ENCODE results near the gene ATG4B.

The ATG4B gene

DNA sequence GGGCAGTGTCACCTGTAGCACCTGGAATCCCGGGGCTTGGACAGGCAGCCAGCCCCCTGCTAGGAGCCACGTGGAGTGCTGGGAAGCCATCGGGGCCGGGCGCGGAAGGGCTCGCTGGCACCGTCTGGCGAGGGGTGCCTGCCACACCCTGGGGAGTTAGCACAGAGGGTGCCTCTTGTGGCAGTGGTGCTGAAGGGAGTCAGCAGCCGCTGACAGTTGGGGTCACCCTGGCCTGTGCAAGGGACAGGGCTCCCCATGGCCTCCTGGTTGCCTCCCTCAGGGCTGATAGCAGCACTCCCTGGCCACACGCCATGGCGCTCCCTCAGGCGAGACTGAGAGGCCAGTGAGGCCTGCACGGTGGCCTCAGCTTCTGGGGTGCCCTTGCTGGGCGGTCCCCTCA lies 83.1 kb downstream of the ATG4B start:
- in situ Hi-C loops (cut with MboI; ENCODE audit: low sequenced_read_pairs, unreplicated experiment) = no loop called here
- DNase-seq (ENCODE audit: low spot score) = peak; percentile 28
- TF ChIP-seq, protein P1, sequence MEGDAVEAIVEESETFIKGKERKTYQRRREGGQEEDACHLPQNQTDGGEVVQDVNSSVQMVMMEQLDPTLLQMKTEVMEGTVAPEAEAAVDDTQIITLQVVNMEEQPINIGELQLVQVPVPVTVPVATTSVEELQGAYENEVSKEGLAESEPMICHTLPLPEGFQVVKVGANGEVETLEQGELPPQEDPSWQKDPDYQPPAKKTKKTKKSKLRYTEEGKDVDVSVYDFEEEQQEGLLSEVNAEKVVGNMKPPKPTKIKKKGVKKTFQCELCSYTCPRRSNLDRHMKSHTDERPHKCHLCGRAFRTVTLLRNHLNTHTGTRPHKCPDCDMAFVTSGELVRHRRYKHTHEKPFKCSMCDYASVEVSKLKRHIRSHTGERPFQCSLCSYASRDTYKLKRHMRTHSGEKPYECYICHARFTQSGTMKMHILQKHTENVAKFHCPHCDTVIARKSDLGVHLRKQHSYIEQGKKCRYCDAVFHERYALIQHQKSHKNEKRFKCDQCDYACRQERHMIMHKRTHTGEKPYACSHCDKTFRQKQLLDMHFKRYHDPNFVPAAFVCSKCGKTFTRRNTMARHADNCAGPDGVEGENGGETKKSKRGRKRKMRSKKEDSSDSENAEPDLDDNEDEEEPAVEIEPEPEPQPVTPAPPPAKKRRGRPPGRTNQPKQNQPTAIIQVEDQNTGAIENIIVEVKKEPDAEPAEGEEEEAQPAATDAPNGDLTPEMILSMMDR (IDR thresholded peaks at IDR 0.05; ENCODE audit: borderline replicate concordance, control extremely low read depth, extremely low read depth, insufficient read depth, missing control alignments) = no peak

- TF ChIP-seq, protein P1 (IDR thresholded peaks at IDR 0.05; ENCODE audit: borderline replicate concordance, control extremely low read depth, extremely low read depth, insufficient read depth, missing control alignments) = no peak
- in situ Hi-C loops (cut with MboI; ENCODE audit: low sequenced_read_pairs, unreplicated experiment) = no loop called here
- peak; percentile 26 for DNase-seq (ENCODE audit: low spot score)
These were observed 84.4 kb downstream of the ATG4B start for GRCh38 chr2:241721852-241722251.

- DNase-seq (ENCODE audit: low spot score) = no peak
- TF ChIP-seq, protein P1 (IDR thresholded peaks at IDR 0.05; ENCODE audit: borderline replicate concordance, control extremely low read depth, extremely low read depth, insufficient read depth, missing control alignments) = no peak
- in situ Hi-C loops (cut with MboI; ENCODE audit: low sequenced_read_pairs, unreplicated experiment) = no loop called here
These were observed 85.5 kb downstream of the ATG4B start for GRCh38 chr2:241722896-241723454.
